GM23338 (cell line): ENCODE results near the gene ZNF91. TPM values are rescaled to one million over a fixed set of nuclear protein-coding genes. Genes with fewer than 3 reads are reported as not detected.
"Not testable (repeated sequence)": the region's sequence is repeated elsewhere in the genome, so short reads cannot be mapped to it uniquely, and the experiment has no call there.

Experiments
- ATAC-seq: fragments of 200-7000 bp; cut with Tn5 transposase; 3 replicates; pipeline ENCODE4 v1.9.1; 2020
- DNase-seq: peaks from one replicate; pipeline ENCODE4 v3.0.0-alpha.2; 2015; ENCODE audit warnings: low spot score
- H2AFZ ChIP-seq: fragments of 200-600 bp; sonication (generic); 2 replicates; pipeline ENCODE4 v1.8.0; 2016; ENCODE audit warnings: antibody characterized with exemption, mild to moderate bottlenecking, moderate library complexity
- H3F3A ChIP-seq: fragments of 200-600 bp; sonication (generic); replicated peaks from 2 replicates; pipeline ENCODE4 v1.8.0; 2017; ENCODE audit warnings: antibody characterized with exemption, mixed run types, low read depth
- H3K27ac ChIP-seq: fragments of 200-600 bp; sonication (generic); 2 replicates; pipeline ENCODE4 v1.6.1; 2016; ENCODE audit warnings: low read depth
- H3K27me3 ChIP-seq: fragments of 200-600 bp; sonication (generic); 2 replicates; pipeline ENCODE4 v1.8.0; 2016; ENCODE audit warnings: mild to moderate bottlenecking, mixed run types, moderate library complexity; ENCODE audit not compliant: insufficient read depth
- H3K36me3 ChIP-seq: fragments of 200-600 bp; sonication (generic); 2 replicates; pipeline ENCODE4 v1.8.0; 2016; ENCODE audit warnings: mild to moderate bottlenecking; ENCODE audit not compliant: insufficient read depth
- H3K4me1 ChIP-seq: fragments of 200-600 bp; sonication (generic); 2 replicates; pipeline ENCODE4 v1.8.0; 2016; ENCODE audit warnings: mild to moderate bottlenecking, moderate library complexity; ENCODE audit not compliant: insufficient read depth
- H3K4me2 ChIP-seq: fragments of 200-600 bp; sonication (generic); 2 replicates; pipeline ENCODE4 v1.7.1; 2017; ENCODE audit warnings: mixed run types
- H3K4me3 ChIP-seq: fragments of 200-600 bp; sonication (generic); 2 replicates; pipeline ENCODE4 v1.6.1; 2016; ENCODE audit warnings: mixed run types
- H3K79me2 ChIP-seq: fragments of 200-600 bp; sonication (generic); replicated peaks from 2 replicates; pipeline ENCODE4 v1.8.0; 2017; ENCODE audit warnings: mild to moderate bottlenecking; ENCODE audit not compliant: insufficient read depth
- H3K9me2 ChIP-seq: fragments of 200-600 bp; sonication (generic); 2 replicates; pipeline ENCODE4 v1.8.0; 2017; ENCODE audit not compliant: insufficient read depth
- H4K20me1 ChIP-seq: fragments of 200-600 bp; sonication (generic); replicated peaks from 2 replicates; pipeline ENCODE4 v1.8.0; 2017; ENCODE audit warnings: mild to moderate bottlenecking; ENCODE audit not compliant: insufficient read depth
- H3K27ac Mint-ChIP-seq: 2 replicates; pipeline ENCODE4 v1.8.0; 2020; ENCODE audit warnings: inconsistent platforms, mild to moderate bottlenecking, moderate library complexity, mixed read lengths
- H3K27me3 Mint-ChIP-seq: 3 replicates; pipeline ENCODE4 v1.8.0; 2022; ENCODE audit warnings: low read depth, mild to moderate bottlenecking, moderate library complexity, mixed read lengths, inconsistent platforms; ENCODE audit not compliant: insufficient read depth, poor library complexity
- H3K36me3 Mint-ChIP-seq: 3 replicates; pipeline ENCODE4 v1.8.0; 2021; ENCODE audit warnings: low read depth, mild to moderate bottlenecking, inconsistent platforms, moderate library complexity, mixed read lengths
- H3K4me1 Mint-ChIP-seq: 3 replicates; pipeline ENCODE4 v1.8.0; 2020; ENCODE audit warnings: mild to moderate bottlenecking, inconsistent platforms, mixed read lengths
- H3K4me3 Mint-ChIP-seq: 3 replicates; pipeline ENCODE4 v1.8.0; 2021; ENCODE audit warnings: moderate library complexity, mild to moderate bottlenecking, inconsistent platforms, mixed read lengths
- H3K9me3 Mint-ChIP-seq: 3 replicates; pipeline ENCODE4 v1.8.0; 2020; ENCODE audit warnings: moderate library complexity, mild to moderate bottlenecking, inconsistent platforms, mixed read lengths
- NANOG ChIP-seq: IDR thresholded peaks from 2 replicates; pipeline ENCODE4 v1.6.1; 2016; ENCODE audit warnings: antibody characterized with exemption, borderline replicate concordance
- polyA plus RNA-seq: library from polyadenylated mRNA; unstranded; fragments of >200 nt; fragmentation: Nextera tagmentation; extraction: Ambion mirVana; gene quantifications from 2 replicates; pipeline ENCODE4 v1.2.1, GENCODE V29; 2016
- small RNA-seq: library from RNA; depleted of rRNA; stranded (forward); fragments of <200 nt; gene quantifications from one replicate; pipeline ENCODE3, GENCODE V24; 2014; ENCODE audit warnings: low replicate concordance
- total RNA-seq: library from RNA; depleted of rRNA; stranded (reverse); fragments of >200 nt; shearing (Covaris generic); gene quantifications from 2 replicates; pipeline ENCODE4 v1.2.3, GENCODE V29; 2014; rRNA removed
- TF ChIP-seq, protein P1 (sequence below): fragments of 250-450 bp; sonication (Bioruptor Pico); IDR thresholded peaks from 2 replicates; pipeline ENCODE4 v1.5.0; 2020; ENCODE audit warnings: mild to moderate bottlenecking, moderate library complexity

Gene ZNF91
- total and polyA plus RNA-seq, 2 experiments from 2014 or later: 23.5 to 51.6 TPM

DNA sequence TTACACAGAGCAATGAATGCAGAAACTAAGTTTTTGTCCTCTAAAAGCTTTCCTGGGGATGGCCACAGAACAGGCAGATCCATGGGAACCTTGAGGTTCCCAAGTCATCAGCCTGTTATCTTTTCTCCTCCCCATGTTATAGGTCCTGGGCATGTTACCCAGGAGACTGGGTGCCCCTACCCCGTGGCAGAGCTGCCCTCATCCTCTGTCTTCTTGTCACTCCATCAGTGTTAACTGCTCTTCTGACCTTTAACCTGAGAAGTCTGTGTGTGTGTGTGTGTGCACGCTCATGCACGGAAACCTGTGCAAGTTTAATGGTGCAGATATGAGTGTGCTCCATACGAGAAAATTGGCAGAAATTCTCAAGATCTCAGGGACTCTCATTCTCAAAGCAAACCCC, 101.1 kb downstream of the ZNF91 start:
- no peaks in the 10 kb centered on the region for H3K27me3 Mint-ChIP-seq

DNA sequence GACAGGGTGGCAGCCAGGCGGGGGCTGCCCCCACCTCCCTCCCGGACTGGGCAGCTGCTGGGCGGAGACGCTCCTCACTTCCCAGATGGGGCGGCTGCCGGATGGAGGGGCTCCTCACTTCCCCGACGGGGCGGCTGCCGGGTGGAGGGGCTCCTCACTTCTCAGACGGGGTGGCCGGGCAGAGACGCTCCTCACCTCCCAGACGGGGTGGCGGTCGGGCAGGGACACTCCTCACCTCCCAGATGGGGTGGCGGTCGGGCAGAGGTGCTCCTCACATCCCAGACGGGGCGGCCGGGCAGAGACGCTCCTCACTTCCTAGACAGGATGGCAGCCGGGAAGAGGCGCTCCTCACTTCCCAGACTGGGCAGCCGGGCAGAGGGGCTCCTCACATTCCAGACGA, 105.3 kb downstream of the ZNF91 start:
- not testable (repeated sequence) for H3K4me2 ChIP-seq, H2AFZ ChIP-seq, H3K4me1 Mint-ChIP-seq, H3K4me1 ChIP-seq, H3K27ac ChIP-seq, H3K4me3 Mint-ChIP-seq, H3K9me2 ChIP-seq, DNase-seq, H3K36me3 ChIP-seq, H3K27ac Mint-ChIP-seq, H4K20me1 ChIP-seq, ATAC-seq, H3K79me2 ChIP-seq, H3F3A ChIP-seq, H3K4me3 ChIP-seq, H3K27me3 ChIP-seq, H3K27me3 Mint-ChIP-seq
- H3K9me3 Mint-ChIP-seq: peaks cover 78% of the 10 kb centered on the region
- H3K36me3 Mint-ChIP-seq: peaks cover 33% of the 10 kb centered on the region

More for the DNA sequence above, 101.1 kb downstream of the ZNF91 start:
- Histone ChIP-seq H4K20me1 (no peaks in the 10 kb centered on the region), H3K9me2 (peaks cover 4% of the 10 kb centered on the region; the same call in 1 of the 2 replicates), H3K4me3 (no peak overlapping the region), H3K4me1 (no peaks in the 10 kb centered on the region), H3K27me3 (no peaks in the 10 kb centered on the region), H2AFZ (no peak overlapping the region; the same call in 1 of the 2 replicates), H3K36me3 (no peaks in the 10 kb centered on the region; the same call in 1 of the 2 replicates), H3K27ac (no peak overlapping the region), H3F3A (no peaks in the 10 kb centered on the region), H3K79me2 (no peaks in the 10 kb centered on the region), H3K4me2 (no peak overlapping the region)
- TF ChIP-seq NANOG: no peak
- TF ChIP-seq, protein P1, sequence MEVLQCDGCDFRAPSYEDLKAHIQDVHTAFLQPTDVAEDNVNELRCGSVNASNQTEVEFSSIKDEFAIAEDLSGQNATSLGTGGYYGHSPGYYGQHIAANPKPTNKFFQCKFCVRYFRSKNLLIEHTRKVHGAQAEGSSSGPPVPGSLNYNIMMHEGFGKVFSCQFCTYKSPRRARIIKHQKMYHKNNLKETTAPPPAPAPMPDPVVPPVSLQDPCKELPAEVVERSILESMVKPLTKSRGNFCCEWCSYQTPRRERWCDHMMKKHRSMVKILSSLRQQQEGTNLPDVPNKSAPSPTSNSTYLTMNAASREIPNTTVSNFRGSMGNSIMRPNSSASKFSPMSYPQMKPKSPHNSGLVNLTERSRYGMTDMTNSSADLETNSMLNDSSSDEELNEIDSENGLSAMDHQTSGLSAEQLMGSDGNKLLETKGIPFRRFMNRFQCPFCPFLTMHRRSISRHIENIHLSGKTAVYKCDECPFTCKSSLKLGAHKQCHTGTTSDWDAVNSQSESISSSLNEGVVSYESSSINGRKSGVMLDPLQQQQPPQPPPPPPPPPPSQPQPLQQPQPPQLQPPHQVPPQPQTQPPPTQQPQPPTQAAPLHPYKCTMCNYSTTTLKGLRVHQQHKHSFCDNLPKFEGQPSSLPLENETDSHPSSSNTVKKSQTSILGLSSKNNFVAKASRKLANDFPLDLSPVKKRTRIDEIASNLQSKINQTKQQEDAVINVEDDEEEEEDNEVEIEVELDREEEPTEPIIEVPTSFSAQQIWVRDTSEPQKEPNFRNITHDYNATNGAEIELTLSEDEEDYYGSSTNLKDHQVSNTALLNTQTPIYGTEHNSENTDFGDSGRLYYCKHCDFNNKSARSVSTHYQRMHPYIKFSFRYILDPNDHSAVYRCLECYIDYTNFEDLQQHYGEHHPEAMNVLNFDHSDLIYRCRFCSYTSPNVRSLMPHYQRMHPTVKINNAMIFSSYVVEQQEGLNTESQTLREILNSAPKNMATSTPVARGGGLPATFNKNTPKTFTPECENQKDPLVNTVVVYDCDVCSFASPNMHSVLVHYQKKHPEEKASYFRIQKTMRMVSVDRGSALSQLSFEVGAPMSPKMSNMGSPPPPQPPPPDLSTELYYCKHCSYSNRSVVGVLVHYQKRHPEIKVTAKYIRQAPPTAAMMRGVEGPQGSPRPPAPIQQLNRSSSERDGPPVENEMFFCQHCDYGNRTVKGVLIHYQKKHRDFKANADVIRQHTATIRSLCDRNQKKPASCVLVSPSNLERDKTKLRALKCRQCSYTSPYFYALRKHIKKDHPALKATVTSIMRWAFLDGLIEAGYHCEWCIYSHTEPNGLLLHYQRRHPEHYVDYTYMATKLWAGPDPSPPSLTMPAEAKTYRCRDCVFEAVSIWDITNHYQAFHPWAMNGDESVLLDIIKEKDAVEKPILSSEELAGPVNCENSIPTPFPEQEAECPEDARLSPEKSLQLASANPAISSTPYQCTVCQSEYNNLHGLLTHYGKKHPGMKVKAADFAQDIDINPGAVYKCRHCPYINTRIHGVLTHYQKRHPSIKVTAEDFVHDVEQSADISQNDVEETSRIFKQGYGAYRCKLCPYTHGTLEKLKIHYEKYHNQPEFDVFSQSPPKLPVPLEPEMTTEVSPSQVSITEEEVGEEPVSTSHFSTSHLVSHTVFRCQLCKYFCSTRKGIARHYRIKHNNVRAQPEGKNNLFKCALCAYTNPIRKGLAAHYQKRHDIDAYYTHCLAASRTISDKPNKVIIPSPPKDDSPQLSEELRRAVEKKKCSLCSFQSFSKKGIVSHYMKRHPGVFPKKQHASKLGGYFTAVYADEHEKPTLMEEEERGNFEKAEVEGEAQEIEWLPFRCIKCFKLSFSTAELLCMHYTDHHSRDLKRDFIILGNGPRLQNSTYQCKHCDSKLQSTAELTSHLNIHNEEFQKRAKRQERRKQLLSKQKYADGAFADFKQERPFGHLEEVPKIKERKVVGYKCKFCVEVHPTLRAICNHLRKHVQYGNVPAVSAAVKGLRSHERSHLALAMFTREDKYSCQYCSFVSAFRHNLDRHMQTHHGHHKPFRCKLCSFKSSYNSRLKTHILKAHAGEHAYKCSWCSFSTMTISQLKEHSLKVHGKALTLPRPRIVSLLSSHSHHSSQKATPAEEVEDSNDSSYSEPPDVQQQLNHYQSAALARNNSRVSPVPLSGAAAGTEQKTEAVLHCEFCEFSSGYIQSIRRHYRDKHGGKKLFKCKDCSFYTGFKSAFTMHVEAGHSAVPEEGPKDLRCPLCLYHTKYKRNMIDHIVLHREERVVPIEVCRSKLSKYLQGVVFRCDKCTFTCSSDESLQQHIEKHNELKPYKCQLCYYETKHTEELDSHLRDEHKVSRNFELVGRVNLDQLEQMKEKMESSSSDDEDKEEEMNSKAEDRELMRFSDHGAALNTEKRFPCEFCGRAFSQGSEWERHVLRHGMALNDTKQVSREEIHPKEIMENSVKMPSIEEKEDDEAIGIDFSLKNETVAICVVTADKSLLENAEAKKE: no peak
- Mint-ChIP-seq H3K27ac (no peak overlapping the region), H3K4me3 (no peak overlapping the region), H3K9me3 (peaks cover 73% of the 10 kb centered on the region), H3K36me3 (peaks cover 6% of the 10 kb centered on the region; the same call in 1 of the 3 replicates), H3K4me1 (no peaks in the 10 kb centered on the region)
- DNase-seq: no peak
- ATAC-seq: no peak

Small RNA genes within 50 kb of the gene (small RNA-seq; reads per million reads assigned to genes)
- gene VN1R91P: not detected

Other genes starting within 250 kb of the ZNF91 start
- gene ZNF724, start 145.1 kb downstream of the ZNF91 start, total RNA-seq: 77.5 and 85.3 TPM in 2 replicates
- gene ZNF724, start 145.1 kb downstream of the ZNF91 start, polyA plus RNA-seq: 33.8 and 35.4 TPM in 2 replicates